NCI-H748 (cell line): Measurements from ENCODE around the gene MXI1.

ENCODE experiments used
- DNase-seq: peaks from one replicate; lab custom pipeline; 2025; ENCODE audit not compliant: unreplicated experiment; lab: John Stamatoyannopoulos, UW

MXI1 gene

GRCh38 chr10:110214371-110214826, 7.0 kb downstream of the MXI1 start:
- DNase-seq = no peak

- DNase-seq = no peak
Measured at GRCh38 chr10:110215286-110216170, 8.1 kb downstream of the MXI1 start.

- DNase-seq = no peak
Measured at GRCh38 chr10:110216240-110216639, 8.8 kb downstream of the MXI1 start.

- no peak for DNase-seq
Measured at GRCh38 chr10:110216942-110217661, 9.7 kb downstream of the MXI1 start.

GRCh38 chr10:110217662-110218008, 10.2 kb downstream of the MXI1 start:
- DNase-seq = no peak

- no peak for DNase-seq
Measured at GRCh38 chr10:110218632-110219031, 11.2 kb downstream of the MXI1 start.

GRCh38 chr10:110219884-110220283, 12.5 kb downstream of the MXI1 start:
- DNase-seq = no peak

GRCh38 chr10:110220398-110220797, 13.0 kb downstream of the MXI1 start:
- DNase-seq = no peak

GRCh38 chr10:110221044-110221720, 13.8 kb downstream of the MXI1 start:
- no peak for DNase-seq

GRCh38 chr10:110221721-110222261, 14.4 kb downstream of the MXI1 start:
- DNase-seq = peak; percentile 25

GRCh38 chr10:110222641-110223297, 15.4 kb downstream of the MXI1 start:
- no peak for DNase-seq

GRCh38 chr10:110223298-110223925, 16.0 kb downstream of the MXI1 start:
- DNase-seq = no peak

- no peak for DNase-seq
Measured at GRCh38 chr10:110224992-110225391, 17.6 kb downstream of the MXI1 start.

- DNase-seq = no peak
Measured at GRCh38 chr10:110225441-110225755, 18.0 kb downstream of the MXI1 start.

GRCh38 chr10:110225756-110226542, 18.5 kb downstream of the MXI1 start:
- peak; percentile 86 for DNase-seq

GRCh38 chr10:110226543-110226925, 19.1 kb downstream of the MXI1 start:
- peak; percentile 75 for DNase-seq

- DNase-seq = peak; percentile 37
Measured at GRCh38 chr10:110226926-110227641, 19.7 kb downstream of the MXI1 start.

GRCh38 chr10:110228066-110228465, 20.7 kb downstream of the MXI1 start:
- DNase-seq = no peak

GRCh38 chr10:110229155-110229554, 21.8 kb downstream of the MXI1 start:
- DNase-seq = no peak
